MCF 10A (cell line): ENCODE measurements around the gene STRBP. TPM values are rescaled to one million over a fixed set of nuclear protein-coding genes. Genes with fewer than 3 reads are reported as not detected.

Experiments used
- BruUV-seq: library from RNA; stranded (reverse); fragments of 400-500 nt; replicated peaks from 2 replicates; lab custom pipeline; 2021; lab: Mats Ljungman, UMichigan
- CTCF ChIA-PET: fragments of 300-600 bp; sonication (Branson Sonifier 250); formaldehyde crosslinking; extraction: SDS; loops from one replicate; lab custom pipeline; 2021; ENCODE audit warnings: antibody characterized with exemption, inconsistent platforms; lab: Yijun Ruan, JAX
- POLR2A ChIA-PET: fragments of 300-600, 350-650 bp; sonication (Branson Sonifier 250); formaldehyde crosslinking; extraction: SDS; loops from one replicate; lab custom pipeline; 2020; ENCODE audit warnings: antibody characterized with exemption, inconsistent platforms; lab: Yijun Ruan, JAX
- DNase-seq: peaks from one replicate; pipeline ENCODE4 v3.0.0-alpha.2; 2018; ENCODE audit not compliant: unreplicated experiment
- H3K27ac Mint-ChIP-seq: one replicate; pipeline ENCODE4 v1.8.0; 2022; ENCODE audit warnings: mild to moderate bottlenecking, low read depth, mixed read lengths; ENCODE audit not compliant: unreplicated experiment
- H3K27me3 Mint-ChIP-seq: one replicate; pipeline ENCODE4 v1.8.0; 2022; ENCODE audit warnings: mixed read lengths; ENCODE audit not compliant: insufficient read depth, unreplicated experiment
- H3K36me3 Mint-ChIP-seq: one replicate; pipeline ENCODE4 v1.8.0; 2022; ENCODE audit warnings: mild to moderate bottlenecking, moderate library complexity, mixed read lengths; ENCODE audit not compliant: insufficient read depth, unreplicated experiment
- H3K4me1 Mint-ChIP-seq: one replicate; pipeline ENCODE4 v1.8.0; 2022; ENCODE audit warnings: mixed read lengths; ENCODE audit not compliant: insufficient read depth, unreplicated experiment
- H3K4me3 Mint-ChIP-seq: one replicate; pipeline ENCODE4 v1.8.0; 2022; ENCODE audit warnings: mild to moderate bottlenecking, moderate library complexity, mixed read lengths; ENCODE audit not compliant: unreplicated experiment
- H3K9me3 Mint-ChIP-seq: one replicate; pipeline ENCODE4 v1.8.0; 2022; ENCODE audit warnings: mixed read lengths; ENCODE audit not compliant: unreplicated experiment
- intact Hi-C: fragments of 100-400 bp; cut with micrococcal nuclease; formaldehyde crosslinking; loops from 2 replicates; pipeline ENCODE4 v1.14.1; 2022
- total RNA-seq: library from RNA; stranded (reverse); gene quantifications from 2 replicates; pipeline ENCODE4 v1.2.3, GENCODE V29; 2022
- TF ChIP-seq, protein P1 (sequence below): fragments of 200-600 bp; IDR thresholded peaks from one replicate; pipeline ENCODE4 v1.8.0; 2022; ENCODE audit warnings: antibody characterized with exemption, mild to moderate bottlenecking; ENCODE audit not compliant: unreplicated experiment

Gene STRBP
- total RNA-seq, 1 experiment from 2014 or later, result 9.4 TPM

- Mint-ChIP-seq H3K27me3 (no peaks in the 10 kb centered on the region), H3K4me1 (no peaks in the 10 kb centered on the region), H3K9me3 (no peaks in the 10 kb centered on the region), H3K36me3 (no peaks in the 10 kb centered on the region), H3K27ac (no peak overlapping the region), H3K4me3 (no peak overlapping the region)
- ChIA-PET POLR2A (no interaction called here), CTCF (no interaction called here)
- TF ChIP-seq, protein P1, sequence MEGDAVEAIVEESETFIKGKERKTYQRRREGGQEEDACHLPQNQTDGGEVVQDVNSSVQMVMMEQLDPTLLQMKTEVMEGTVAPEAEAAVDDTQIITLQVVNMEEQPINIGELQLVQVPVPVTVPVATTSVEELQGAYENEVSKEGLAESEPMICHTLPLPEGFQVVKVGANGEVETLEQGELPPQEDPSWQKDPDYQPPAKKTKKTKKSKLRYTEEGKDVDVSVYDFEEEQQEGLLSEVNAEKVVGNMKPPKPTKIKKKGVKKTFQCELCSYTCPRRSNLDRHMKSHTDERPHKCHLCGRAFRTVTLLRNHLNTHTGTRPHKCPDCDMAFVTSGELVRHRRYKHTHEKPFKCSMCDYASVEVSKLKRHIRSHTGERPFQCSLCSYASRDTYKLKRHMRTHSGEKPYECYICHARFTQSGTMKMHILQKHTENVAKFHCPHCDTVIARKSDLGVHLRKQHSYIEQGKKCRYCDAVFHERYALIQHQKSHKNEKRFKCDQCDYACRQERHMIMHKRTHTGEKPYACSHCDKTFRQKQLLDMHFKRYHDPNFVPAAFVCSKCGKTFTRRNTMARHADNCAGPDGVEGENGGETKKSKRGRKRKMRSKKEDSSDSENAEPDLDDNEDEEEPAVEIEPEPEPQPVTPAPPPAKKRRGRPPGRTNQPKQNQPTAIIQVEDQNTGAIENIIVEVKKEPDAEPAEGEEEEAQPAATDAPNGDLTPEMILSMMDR, result no peak
- no peak for DNase-seq
- BruUV-seq, result no TSS peak
- intact Hi-C loops, result no loop called here
These were observed 22.4 kb upstream of the STRBP start for GRCh38 chr9:123290764-123291163.

DNA sequence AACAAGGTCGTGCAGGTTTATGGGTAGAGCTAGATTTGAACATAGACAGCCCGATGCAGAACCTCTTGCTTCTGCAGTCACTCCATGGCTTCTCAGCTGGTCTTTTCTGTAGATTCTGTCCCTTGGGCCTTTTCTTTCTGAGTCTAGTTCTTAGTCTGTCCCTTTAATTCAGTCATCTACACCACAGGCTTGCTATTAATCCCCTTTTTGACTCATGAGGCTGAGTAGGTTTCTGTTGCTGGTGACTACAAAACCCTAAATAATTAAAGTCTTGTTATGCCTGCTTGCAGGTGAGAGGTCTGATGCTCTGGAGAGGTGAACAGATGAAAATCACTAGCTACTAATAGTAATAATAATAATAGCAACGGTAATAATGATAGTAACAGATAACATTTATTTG is 19.3 kb upstream of the STRBP start:
- Mint-ChIP-seq H3K4me1 (no peaks in the 10 kb centered on the region), H3K27ac (no peak overlapping the region), H3K4me3 (no peak overlapping the region), H3K27me3 (no peaks in the 10 kb centered on the region), H3K9me3 (no peaks in the 10 kb centered on the region), H3K36me3 (no peaks in the 10 kb centered on the region)
- ChIA-PET CTCF (interaction anchor here (0.6 kb wide), 1 partner anchor 1152 kb away, joined by 4 read pairs; no protein-coding TSS in a partner anchor), POLR2A (no interaction called here)
- BruUV-seq, result no TSS peak
- TF ChIP-seq, protein P1, result no peak
- intact Hi-C loops, result no loop called here
- DNase-seq, result no peak

- H3K27me3 Mint-ChIP-seq, result no peaks in the 10 kb centered on the region
- no peak overlapping the region for H3K27ac Mint-ChIP-seq
- ChIA-PET POLR2A (no interaction called here), CTCF (interaction anchor here (1.0 kb wide), 1 partner anchor 64 kb away, joined by 3 read pairs; no protein-coding TSS in a partner anchor)
- H3K4me1 Mint-ChIP-seq, result no peaks in the 10 kb centered on the region
- no peaks in the 10 kb centered on the region for H3K36me3 Mint-ChIP-seq
- no TSS peak for BruUV-seq
- no peak overlapping the region for H3K4me3 Mint-ChIP-seq
- DNase-seq, result no peak
- TF ChIP-seq, protein P1, result no peak
- no peaks in the 10 kb centered on the region for H3K9me3 Mint-ChIP-seq
- intact Hi-C loops, result no loop called here
These were observed 17.9 kb upstream of the STRBP start for GRCh38 chr9:123286324-123286723.

DNA sequence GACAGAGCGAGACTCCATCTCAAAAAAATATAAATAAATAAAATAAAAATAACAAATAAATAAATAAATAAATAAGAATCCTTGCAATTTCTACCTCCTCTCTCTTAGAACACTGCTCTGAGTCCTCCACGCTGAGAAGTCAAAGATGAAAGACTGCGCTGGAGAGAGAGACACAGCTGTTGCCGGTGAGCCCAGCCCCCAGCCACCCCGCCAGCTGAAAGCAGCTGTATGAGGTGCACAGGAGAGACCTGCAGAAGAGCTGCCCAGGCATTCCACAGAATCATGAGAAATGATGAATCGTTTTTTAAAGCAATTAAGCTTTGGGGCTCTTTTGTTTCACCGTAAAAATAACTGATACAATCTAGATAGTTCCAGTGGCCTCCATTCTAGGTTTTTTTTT is 16.3 kb upstream of the STRBP start:
- Mint-ChIP-seq H3K27me3 (no peaks in the 10 kb centered on the region), H3K9me3 (no peaks in the 10 kb centered on the region), H3K36me3 (no peaks in the 10 kb centered on the region), H3K27ac (no peak overlapping the region), H3K4me3 (no peak overlapping the region), H3K4me1 (no peaks in the 10 kb centered on the region)
- DNase-seq, result no peak
- ChIA-PET CTCF (no interaction called here), POLR2A (interaction anchor here (0.7 kb wide), 1 partner anchor 423 kb away, joined by 3 read pairs; no protein-coding TSS in a partner anchor)
- BruUV-seq, result no TSS peak
- intact Hi-C loops, result no loop called here
- TF ChIP-seq, protein P1, result no peak
